CMK (cell line): ENCODE measurements around the gene ADGRG1.
A peak's percentile ranks its signal among the peaks of the same experiment; 100 is the strongest.

ENCODE experiments used
- DNase-seq: peaks from one replicate; pipeline ENCODE4 v3.0.0-alpha.2; 2010; ENCODE audit warnings: low read depth

The ADGRG1 gene

DNA sequence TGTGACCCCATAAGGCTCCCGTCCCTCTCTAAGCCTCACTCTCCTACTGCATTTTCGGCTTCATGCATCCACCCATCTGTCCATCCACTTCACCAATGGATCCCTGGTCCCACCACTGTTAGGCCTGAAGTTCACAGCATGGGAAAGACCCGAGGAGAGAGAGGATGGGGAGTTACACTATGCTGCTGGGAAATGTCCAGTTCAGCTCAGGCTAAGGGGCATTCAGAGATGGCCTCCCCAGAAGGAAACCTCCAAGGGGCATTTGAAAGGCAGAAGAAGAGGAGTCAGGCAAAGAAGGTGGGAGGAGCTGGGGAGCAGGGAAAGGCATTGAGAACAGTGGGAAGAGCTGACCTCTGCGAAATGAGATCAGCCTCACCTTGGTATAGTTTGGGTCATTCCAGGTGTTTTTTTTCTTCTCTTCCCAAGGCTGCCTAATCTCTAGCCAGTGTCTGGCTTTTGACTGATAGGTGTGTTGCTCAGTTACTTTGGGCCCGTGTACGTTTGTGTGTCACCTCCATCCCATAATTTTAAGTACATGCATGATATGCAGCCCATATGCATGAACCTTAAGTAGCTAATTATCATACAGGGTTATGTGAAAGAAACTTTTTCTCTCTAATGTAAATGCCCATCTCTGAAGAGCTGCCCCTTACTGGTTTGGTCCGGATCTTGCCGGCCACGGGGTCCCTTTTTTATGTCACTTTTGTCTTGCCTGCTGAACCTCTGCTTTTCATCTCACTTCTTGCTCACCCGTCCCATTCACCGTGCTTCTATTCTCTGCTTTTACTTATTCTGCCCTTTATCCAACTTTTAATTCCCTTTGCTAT is 54.6 kb downstream of the ADGRG1 start:
- DNase-seq: no peak

DNA sequence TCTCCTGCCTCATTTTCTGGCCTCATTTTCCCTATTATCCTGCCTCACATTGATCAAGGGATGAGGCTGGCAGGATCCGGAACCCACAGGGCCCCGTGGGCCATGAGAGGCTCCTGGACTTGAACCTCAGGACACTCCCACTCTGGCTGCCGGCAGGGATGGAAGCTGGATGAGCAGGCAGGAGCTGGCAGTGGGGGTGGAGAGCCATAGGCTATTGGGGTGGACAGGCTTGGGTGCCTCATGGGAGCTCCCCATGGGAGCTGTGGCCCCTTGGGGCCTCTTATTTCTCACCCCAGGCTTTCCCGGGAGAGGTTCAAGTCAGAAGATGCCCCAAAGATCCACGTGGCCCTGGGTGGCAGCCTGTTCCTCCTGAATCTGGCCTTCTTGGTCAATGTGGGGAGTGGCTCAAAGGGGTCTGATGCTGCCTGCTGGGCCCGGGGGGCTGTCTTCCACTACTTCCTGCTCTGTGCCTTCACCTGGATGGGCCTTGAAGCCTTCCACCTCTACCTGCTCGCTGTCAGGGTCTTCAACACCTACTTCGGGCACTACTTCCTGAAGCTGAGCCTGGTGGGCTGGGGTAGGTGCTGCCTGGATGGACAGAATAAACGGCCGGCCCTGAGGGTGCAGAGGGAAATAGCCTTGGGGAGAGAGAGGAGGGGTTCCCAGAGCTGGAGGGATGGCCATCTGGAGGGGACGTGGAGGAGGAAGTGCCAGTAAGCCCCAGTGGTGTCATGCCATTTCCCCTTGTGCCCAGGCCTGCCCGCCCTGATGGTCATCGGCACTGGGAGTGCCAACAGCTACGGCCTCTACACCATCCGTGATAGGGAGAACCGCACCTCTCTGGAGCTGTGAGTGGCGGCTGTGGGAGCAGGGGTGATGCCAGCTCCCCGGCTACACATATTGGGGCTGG is 55.5 kb downstream of the ADGRG1 start:
- no peak for DNase-seq

DNA sequence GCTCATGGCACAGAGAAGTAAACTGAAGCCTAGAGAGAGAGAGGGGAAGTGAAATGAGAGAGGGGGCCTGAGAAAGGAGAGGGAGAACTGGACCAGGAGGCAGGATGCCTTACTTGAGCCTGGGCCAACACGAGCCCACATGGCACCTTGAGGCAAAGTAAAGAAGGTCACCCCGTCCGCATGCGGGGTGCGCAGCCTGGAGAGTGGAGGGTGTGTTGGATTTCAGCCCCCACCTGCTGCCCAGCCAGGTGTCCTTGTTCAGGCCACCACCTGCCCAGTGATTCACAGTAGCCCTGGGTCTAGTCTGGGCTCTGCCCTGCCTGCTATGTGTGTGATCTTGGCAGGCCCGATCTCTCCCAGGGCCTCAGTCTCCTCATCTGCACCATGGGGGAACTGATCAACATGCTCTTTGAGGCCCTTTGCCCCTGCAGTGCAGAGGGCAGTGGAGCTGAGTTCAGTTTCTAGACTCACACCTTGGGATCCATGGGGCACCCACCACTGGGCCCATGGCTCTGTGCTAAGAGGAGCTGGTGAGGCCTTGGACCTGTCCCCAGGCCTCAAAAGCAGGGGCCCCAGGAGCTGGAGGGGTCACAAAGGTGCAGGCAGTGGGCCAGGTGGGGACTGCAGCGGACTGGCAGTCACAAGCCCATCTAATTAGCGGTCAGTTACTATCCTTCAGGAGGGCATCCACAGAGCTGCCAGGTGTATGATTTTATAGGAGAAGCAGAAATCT is 56.4 kb downstream of the ADGRG1 start:
- DNase-seq: no peak

DNA sequence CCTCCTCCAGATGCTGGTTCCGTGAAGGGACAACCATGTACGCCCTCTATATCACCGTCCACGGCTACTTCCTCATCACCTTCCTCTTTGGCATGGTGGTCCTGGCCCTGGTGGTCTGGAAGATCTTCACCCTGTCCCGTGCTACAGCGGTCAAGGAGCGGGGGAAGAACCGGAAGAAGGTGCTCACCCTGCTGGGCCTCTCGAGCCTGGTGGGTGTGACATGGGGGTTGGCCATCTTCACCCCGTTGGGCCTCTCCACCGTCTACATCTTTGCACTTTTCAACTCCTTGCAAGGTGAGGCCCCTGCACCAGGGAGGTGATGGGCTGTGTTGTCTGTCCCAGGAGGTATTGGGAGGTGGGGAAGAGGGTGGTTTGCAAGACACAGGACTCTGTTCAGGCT is 57.2 kb downstream of the ADGRG1 start:
- DNase-seq: no peak

DNA sequence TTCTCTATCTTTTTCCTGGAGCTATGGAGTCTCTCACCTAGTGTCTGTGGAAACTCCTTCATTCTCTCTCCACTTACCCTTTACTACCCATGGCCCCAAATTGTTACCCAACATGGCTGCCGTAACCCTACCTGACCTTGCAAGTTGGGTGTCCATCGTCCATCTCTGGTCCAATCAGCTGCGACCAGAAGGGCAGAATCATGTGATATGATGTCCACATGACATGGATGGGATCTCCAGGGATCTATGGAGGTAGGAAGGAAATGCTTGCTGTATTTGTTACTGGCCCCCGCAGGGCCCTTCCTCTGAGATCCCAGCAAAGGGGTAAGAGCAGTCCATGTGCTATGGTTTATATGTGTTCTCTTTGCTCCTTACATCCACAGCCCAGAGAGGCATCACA is 58.1 kb downstream of the ADGRG1 start:
- DNase-seq: no peak

DNA sequence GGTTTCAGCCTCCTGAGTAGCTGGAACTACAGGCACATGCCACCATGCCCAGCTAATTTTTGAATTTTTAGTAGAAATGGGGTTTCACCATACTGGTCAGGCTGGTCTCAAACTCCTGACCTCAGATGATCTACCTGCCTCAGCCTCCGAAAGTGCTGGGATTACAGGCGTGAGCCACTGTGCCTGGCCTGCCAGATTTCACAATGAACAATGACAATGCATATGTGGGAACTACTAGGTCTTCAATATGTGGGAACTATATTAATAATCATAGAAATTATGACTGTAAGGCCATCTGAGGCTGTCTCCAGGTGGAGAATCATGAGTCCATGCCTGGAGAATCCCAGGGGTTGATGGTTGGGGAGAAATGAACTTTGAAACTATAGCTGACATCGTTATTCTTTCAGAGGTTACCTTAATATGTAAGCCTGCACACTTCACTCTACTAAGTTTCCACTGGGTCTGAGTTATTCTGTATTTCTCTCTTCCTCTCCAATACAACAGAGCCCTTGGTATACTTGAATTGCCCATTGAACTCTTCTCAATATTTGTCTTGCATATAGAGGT is 59.0 kb downstream of the ADGRG1 start:
- DNase-seq: no peak

DNA sequence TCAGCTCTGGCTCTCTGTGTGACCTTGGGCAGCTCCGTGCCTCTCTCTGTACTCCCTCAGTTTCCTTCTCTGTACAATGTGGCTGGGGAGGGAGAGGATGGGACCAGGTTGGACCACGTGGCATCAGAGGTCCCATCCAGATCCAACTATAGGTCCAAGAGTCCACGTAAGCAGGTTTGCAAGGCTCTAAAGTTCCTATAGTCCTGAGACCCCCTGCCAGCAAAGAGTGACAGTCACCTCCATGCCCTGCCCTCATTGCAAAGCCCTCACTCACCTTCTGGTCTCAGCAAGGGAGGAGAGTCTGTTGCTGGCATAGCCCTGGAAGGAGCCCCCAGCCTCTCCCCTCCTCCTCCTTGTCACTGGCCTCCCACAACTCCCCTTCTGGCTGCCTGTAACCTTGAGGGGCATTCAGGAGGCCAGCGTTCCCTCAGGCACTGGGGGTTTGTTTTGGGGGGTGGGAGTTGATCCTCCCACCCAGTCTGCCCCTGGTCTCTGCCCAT is 60.1 kb downstream of the ADGRG1 start:
- no peak for DNase-seq

DNA sequence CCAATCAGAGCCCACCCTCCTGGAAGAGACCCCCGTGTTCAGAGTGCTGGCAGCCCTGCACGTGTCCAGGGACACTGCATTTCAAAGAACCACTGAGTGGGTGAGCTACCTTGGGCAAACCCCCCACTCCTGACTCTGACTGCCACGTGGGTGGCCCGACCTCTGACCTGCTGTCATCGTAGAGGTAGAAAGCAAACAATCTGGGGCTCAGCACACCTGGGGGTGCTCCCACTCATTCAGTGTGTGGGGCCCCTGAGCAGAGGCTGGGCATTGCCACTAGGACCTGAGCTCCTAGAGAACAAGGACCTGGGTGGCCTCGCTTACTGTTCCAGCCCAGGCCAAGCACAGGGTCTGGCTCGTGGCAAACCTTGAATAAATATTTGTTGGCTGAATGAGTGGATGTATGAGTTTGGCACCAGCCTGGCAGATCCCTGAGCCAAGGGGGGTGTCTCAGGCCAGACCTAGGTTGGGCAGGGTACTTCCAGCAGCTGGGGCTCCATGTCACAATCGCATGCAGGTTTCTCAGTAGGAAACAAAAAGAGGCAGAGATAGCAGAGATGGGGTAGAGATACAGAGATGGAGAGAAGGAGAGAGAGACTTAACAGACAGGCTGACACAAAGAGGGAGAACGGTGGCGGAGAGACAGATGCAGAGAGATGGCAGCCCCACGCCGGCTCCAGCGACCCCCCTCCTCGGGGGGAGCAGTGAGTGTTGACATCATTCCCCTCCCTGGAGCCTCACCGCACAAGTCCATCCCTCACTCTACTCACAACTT is 60.7 kb downstream of the ADGRG1 start:
- DNase-seq: no peak

DNA sequence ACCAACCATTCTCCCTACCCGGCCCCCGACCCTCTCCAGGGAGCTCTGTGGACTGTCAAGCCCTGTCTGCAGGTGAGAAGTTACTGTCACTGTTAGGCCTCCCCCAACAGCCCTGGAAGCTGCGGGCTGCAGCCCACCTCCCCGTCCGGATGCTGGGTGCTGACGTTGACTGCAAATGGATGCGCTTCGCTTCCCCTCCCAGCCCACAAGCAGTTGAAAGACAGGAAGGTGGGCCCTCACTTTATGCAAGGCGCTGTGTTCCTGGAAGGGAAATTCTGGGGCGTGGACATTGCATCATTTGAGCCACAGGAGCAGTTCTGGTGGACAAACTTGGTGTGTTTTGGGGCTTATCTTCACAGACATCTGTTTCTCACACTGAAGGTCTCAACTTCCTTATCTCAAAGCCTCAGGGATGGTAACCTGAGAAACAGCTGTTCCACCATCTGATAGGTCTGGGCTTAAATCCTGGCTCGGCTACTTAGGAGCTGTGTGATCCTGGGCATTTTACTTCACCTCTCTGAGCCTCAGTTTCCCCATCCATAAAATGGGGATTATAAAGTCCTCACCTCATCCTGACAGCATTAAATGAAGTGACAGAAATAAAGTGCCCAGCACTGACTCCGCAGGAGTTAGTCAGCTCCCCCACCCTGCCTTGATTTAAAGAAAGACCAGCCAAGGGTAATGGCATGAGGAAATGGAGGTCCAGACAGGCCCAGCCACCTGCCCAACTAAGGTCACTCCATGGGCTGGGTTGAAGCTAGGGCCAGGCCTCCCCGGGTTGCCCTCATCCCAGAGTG is 61.5 kb downstream of the ADGRG1 start:
- peak; percentile 100 for DNase-seq

DNA sequence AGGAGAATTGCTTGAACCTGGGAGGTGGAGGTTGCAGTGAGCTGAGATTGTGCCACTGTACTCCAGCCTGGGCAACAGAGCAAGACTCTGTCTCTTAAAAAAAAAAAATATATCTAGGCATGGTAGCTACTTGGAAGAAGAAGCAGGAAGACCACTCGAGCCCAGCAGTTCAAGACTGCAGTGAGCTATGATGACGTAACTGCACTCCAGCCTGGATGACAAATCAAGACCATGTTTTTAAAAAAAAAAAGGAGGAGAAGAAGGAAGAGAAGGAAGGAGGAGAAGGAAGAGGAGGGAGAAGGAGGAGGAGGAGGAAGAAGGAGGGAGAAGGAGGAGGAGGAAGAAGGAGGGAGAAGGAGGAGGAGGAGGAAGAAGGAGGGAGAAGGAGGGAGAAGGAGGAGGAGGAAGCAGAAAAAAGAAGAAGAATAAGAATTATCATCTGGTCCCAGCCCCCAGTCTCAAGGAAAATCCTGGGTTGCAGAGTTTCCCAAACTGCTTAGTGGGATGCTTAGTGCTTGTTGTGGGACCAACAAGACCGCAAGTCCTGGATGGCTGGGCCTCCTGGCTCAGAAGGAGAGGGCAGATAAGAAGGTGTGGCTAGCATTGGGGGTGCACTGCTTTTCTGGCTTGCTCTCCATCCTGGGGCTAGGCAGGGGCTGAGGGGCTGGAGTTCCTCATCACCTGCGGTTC is 62.5 kb downstream of the ADGRG1 start:
- DNase-seq: peak; percentile 75

DNA sequence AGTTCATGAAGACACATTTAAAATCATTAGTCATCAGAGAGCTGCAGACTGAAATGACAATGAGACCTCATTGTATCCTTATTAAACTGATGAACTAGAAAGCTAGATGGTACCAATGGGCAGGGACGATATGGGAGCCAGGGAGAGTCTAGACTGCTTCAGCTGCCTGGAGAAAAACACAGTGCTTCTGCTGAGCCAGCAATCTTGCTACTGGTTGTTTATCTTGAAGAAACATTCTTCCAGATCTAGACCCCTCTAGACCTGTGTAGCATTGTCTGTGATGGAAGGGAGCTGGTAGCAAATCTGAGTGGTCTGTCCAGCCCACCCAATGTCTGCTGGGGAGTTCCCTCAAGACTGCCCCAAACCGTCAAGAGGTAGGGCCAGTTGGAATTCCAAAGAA is 64.2 kb downstream of the ADGRG1 start:
- DNase-seq: no peak

DNA sequence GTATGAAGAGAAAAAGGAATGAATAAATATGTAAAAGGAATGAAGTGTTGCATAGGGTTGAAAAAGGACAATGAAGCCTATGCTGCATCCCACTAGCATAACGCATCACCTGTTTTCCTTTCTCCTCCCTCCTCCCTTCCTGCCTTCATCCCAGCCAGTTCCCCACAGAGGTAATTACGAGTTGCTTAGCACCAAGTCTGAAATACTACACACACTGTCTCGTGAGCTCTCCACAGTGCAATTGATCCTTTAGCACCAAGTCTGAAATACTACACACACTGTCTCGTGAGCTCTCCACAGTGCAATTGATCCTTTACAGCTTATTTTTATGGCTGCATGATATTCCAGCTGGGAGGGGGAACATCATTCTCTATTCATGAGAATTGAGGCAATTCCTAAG is 65.1 kb downstream of the ADGRG1 start:
- DNase-seq: no peak

DNA sequence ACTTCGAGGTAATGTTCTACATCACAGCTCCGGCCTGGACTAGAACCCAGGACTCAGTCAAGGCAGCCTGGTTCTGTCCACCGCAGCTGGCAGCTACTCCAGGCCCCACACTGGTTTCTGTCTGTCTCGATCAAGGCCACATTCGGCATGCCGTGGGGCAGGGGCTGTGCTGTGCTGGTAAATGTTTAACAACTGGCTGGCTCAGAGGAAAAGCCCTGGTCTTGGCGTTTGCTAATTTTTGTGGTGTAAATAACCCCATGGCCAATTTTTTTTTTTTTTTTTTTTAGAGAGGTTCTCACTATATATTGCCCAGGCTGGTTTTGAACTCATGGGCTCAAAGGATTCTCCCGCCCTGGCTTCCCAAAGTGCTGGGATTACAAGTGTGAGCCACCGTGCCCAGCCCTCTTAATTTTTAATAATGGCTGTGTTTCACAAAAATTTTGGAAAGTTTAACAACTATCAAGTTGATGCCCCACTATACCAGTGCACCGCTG is 65.8 kb downstream of the ADGRG1 start:
- DNase-seq: no peak

DNA sequence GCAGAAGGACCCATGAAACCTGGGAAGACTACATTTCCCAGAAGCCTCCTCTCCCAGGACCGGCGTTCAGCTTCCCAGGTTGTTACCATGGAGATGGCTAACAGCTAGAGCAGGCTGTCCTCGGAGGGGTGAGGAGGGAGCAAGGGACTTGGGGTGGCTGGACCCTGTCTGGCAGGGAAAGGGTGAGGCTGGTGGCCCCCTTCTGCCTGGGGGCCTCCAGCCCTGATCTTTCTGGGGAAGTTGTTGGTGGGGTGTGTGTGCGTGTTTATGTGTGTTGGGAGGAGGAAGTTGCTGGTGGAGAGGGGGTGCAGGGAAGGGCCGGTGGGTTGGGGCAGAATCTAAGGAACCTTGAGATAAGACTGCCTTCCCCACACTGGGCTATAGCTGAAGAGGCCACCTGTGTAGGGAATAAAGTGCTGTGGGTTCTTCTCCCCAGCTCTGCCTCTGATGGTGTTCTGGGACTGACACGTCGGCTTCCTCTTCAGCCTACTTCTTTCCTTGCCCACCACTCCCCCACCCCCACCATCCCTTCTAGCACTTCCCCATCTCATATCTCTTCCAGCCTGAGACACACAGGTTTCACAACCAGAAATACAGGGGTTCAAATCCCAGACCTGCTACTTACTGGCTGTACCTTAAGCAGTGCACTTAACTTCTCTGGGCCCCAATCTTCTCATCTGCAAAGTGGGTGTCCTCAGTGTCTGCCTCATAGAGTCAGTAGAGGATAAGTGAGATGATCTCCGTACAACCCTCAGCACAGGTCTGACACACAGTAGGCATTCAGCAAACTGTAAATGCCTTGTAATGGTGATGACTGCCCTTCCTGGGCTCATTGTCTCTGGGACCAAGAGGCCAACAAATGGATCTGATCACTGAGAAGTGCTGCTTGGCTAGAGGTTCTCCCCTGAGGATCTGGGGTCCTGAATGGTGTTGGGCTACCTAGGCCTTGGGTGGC is 66.6 kb downstream of the ADGRG1 start, which contains the start of gene DRC7:
DRC7 (plus strand) TSS at position 82 of the 955 bp plus-strand sequence. CDS start 3,144 bp downstream, outside the sequence.
- DNase-seq: peak; percentile 85

DNA sequence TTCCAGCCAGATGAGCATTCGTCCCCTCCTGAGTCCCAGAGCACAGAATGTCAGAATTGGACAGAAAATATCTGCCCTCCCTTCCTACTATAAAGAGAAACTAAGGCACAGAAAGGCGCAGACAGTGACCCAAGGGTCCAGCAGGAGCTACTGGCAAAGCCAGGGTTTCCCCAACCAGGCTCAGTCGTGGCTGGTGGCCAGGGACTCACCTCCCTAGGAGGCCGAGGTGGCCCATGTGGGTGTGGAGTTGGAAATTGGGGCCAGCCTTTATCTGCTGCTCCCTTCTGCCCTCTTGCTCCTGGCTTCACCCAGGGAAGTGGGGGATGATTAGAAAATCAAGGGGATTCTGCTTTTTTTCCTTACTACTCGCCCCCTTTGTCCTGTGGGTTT is 67.2 kb downstream of the ADGRG1 start:
- DNase-seq: no peak

DNA sequence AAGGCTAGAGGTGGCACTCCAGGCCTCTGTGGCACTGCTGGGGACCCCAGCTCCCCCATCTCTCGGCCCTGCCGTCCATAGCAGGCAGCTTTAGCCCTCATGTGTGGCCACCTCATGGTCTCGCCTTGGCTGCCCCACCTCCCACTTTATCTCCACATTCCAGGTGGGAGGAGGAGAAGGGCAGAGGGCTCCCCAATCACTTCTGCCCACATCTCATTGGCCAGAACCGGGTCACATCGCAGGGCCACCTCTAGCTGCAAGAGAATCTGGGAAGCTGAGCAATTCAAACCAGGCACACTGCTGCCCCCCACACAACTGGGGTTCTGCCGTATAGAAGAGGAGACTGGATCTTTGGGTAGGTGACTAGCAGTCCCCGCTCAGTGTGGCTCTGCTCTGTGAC is 67.8 kb downstream of the ADGRG1 start:
- DNase-seq: no peak

DNA sequence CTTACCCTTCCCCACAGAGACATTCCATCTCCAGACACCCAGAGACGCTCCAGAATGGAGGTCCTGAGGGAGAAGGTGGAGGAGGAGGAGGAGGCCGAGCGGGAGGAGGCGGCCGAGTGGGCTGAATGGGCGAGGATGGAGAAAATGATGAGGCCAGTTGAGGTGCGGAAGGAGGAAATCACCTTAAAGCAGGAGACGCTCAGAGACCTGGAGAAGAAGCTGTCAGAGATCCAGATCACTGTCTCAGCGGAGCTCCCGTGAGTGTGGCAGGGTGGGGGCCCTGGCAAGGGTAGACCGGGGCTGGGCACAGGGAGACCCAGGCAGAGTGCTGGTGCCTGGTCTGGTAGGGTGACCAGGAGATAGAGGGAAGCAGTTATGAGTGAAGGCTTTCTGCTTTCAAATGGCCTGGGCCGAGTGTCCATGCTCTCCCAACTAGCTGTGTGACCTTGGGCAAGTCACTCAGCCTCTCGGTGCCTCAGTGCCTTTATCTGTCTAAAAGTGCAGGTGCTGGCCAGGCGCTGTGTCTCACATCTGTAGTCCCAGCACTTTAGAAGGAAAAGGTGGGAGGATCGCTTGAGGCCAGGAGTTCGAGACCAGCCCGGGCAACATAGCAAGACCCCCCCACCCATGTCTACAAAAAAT is 69.6 kb downstream of the ADGRG1 start:
- no peak for DNase-seq
